GM12801 (cell line): ENCODE data around the gene EIF4G3.

Source experiments
- CTCF ChIP-seq: IDR thresholded peaks from one replicate; pipeline ENCODE4 v1.5.1; 2011; ENCODE audit warnings: control low read depth; ENCODE audit not compliant: insufficient read length; ENCODE audit errors: extremely low read depth

The EIF4G3 gene

GRCh38 chr1:21045351-21045750 lies 131.3 kb downstream of the EIF4G3 start:
- no peak for TF ChIP-seq CTCF

- no peak for TF ChIP-seq CTCF
These were observed 133.6 kb downstream of the EIF4G3 start for GRCh38 chr1:21042929-21043605.

GRCh38 chr1:21041541-21041940 lies 135.2 kb downstream of the EIF4G3 start:
- TF ChIP-seq CTCF, result no peak

GRCh38 chr1:21037091-21037490 lies 139.6 kb downstream of the EIF4G3 start:
- TF ChIP-seq CTCF, result no peak

- no peak for TF ChIP-seq CTCF
These were observed 140.9 kb downstream of the EIF4G3 start for GRCh38 chr1:21035794-21036193.

- no peak for TF ChIP-seq CTCF
These were observed 141.7 kb downstream of the EIF4G3 start for GRCh38 chr1:21034725-21035628.

- TF ChIP-seq CTCF, result no peak
These were observed 144.0 kb downstream of the EIF4G3 start for GRCh38 chr1:21032741-21033140.
